CD14-positive monocyte (primary cell): Measurements from ENCODE around the gene BRINP3. TPM values are rescaled to one million over a fixed set of nuclear protein-coding genes. Genes with fewer than 3 reads are reported as not detected.

Experiments
- DNase-seq, 3 donors: peaks; one replicate each; pipeline ENCODE4 v3.0.0-alpha.2; 2011 to 2022
- H2AFZ ChIP-seq: 2 replicates; pipeline ENCODE4 v1.6.0; 2012; ENCODE audit warnings: mild to moderate bottlenecking, low read depth, low read length, inconsistent platforms; ENCODE audit not compliant: insufficient read depth, poor library complexity, severe bottlenecking
- H3K27ac ChIP-seq, 2 donors: 1 replicate in 1 of 2; 2 replicates in 1 of 2; pipeline ENCODE4 v1.5.1; 2012 to 2013; ENCODE audit warnings: low read length in 2 of 2, control low read depth in 1 of 2, inconsistent platforms in 1 of 2, low read depth in 1 of 2, mild to moderate bottlenecking in 1 of 2
- H3K27me3 ChIP-seq, 2 donors: one replicate each; pipeline versions ENCODE4 v1.6.0 to v1.6.1; 2011 to 2013; ENCODE audit warnings: low read length in 2 of 2; ENCODE audit not compliant: control insufficient read depth in 2 of 2, insufficient read depth in 2 of 2
- H3K36me3 ChIP-seq, 2 donors: replicated peaks in 1 of 2; 1 replicate in 1 of 2; 2 replicates in 1 of 2; pipeline versions ENCODE4 v1.5.1 to v1.6.1; 2012 to 2013; ENCODE audit warnings: low read length in 2 of 2, control low read depth in 1 of 2, inconsistent platforms in 1 of 2, mild to moderate bottlenecking in 1 of 2; ENCODE audit not compliant: insufficient read depth in 2 of 2, control insufficient read depth in 1 of 2
- H3K4me1 ChIP-seq, 2 donors: 1 replicate in 1 of 2; 2 replicates in 1 of 2; pipeline versions ENCODE4 v1.5.1 to v1.6.1; 2012 to 2013; ENCODE audit warnings: low read length in 2 of 2, control low read depth in 1 of 2, inconsistent platforms in 1 of 2, mild to moderate bottlenecking in 1 of 2, moderate library complexity in 1 of 2; ENCODE audit not compliant: insufficient read depth in 2 of 2, control insufficient read depth in 1 of 2
- H3K4me2 ChIP-seq: replicated peaks from 2 replicates; pipeline ENCODE3; 2012; ENCODE audit warnings: low read length, moderate library complexity, mild to moderate bottlenecking; ENCODE audit not compliant: poor library complexity, severe bottlenecking; ENCODE audit errors: extremely low read depth
- H3K4me3 ChIP-seq, 3 experiments: fragments of 200-600 bp in 1 of 3; sonication (generic) in 1 of 3; replicated peaks in 1 of 3; 1 replicate in 2 of 3; 2 replicates in 1 of 3; pipeline ENCODE4 v1.5.1; 2011 to 2013; ENCODE audit warnings: low read length in 3 of 3, mild to moderate bottlenecking in 3 of 3, control low read depth in 2 of 3, low read depth in 2 of 3, inconsistent platforms in 1 of 3, moderate library complexity in 1 of 3
- H3K79me2 ChIP-seq: 2 replicates; pipeline ENCODE4 v1.6.0; 2012; ENCODE audit warnings: mild to moderate bottlenecking, control low read depth, inconsistent platforms, low read length, moderate library complexity; ENCODE audit not compliant: insufficient read depth
- H3K9ac ChIP-seq: 2 replicates; pipeline ENCODE4 v1.6.0; 2017; ENCODE audit warnings: low read length, mild to moderate bottlenecking; ENCODE audit not compliant: insufficient read depth, poor library complexity, severe bottlenecking
- H3K9me3 ChIP-seq, 2 donors: replicated peaks in 1 of 2; 1 replicate in 1 of 2; 2 replicates in 1 of 2; pipeline versions ENCODE4 v1.5.1 to v1.6.1; 2012 to 2013; ENCODE audit warnings: low read length in 2 of 2, control low read depth in 1 of 2; ENCODE audit not compliant: control insufficient read depth in 1 of 2, insufficient read depth in 1 of 2
- H4K20me1 ChIP-seq: 2 replicates; pipeline ENCODE4 v1.6.0; 2012; ENCODE audit warnings: mild to moderate bottlenecking, low read length, control low read depth, moderate library complexity; ENCODE audit not compliant: insufficient read depth
- H3K27ac Mint-ChIP-seq, 7 donors: one replicate each; pipeline ENCODE4 v1.8.0; 2020; ENCODE audit warnings: mild to moderate bottlenecking in 7 of 7, mixed read lengths in 7 of 7, moderate library complexity in 6 of 7, inconsistent platforms in 2 of 7
- H3K27me3 Mint-ChIP-seq, 3 donors: one replicate each; pipeline ENCODE4 v1.8.0; 2021 to 2022; ENCODE audit warnings: low read depth in 3 of 3, mild to moderate bottlenecking in 3 of 3, mixed read lengths in 3 of 3, moderate library complexity in 3 of 3, inconsistent platforms in 1 of 3
- H3K36me3 Mint-ChIP-seq, 2 donors: one replicate each; pipeline ENCODE4 v1.8.0; 2020; ENCODE audit warnings: mixed read lengths in 2 of 2, inconsistent platforms in 1 of 2, mild to moderate bottlenecking in 1 of 2
- H3K4me1 Mint-ChIP-seq: one replicate; pipeline ENCODE4 v1.8.0; 2020; ENCODE audit warnings: mild to moderate bottlenecking, mixed read lengths
- H3K4me3 Mint-ChIP-seq, 2 donors: one replicate each; pipeline ENCODE4 v1.8.0; 2020; ENCODE audit warnings: mild to moderate bottlenecking in 2 of 2, mixed read lengths in 2 of 2, moderate library complexity in 1 of 2
- H3K9me3 Mint-ChIP-seq, 7 donors: one replicate each; pipeline ENCODE4 v1.8.0; 2020 to 2022; ENCODE audit warnings: mixed read lengths in 7 of 7, mild to moderate bottlenecking in 6 of 7, moderate library complexity in 6 of 7, inconsistent platforms in 2 of 7
- WGBS: methylation state at CpG from one replicate; pipeline ENCODE4 v1.1.5; 2013; ENCODE audit warnings: missing lambda C conversion rate; ENCODE audit not compliant: insufficient coverage; 5-methylcytosine and 5-hydroxymethylcytosine counted together
- intact Hi-C, 2 donors: fragments of 100-400 bp; cut with micrococcal nuclease; formaldehyde crosslinking; loops; one replicate each; pipeline versions ENCODE4 v1.15.0 to v1.15.1; 2023
- polyA plus RNA-seq, 3 donors: library from polyadenylated mRNA; depleted of rRNA in 1 of 3; unstranded in 2 of 3; stranded (reverse) in 1 of 3; fragments of 300-500 nt in 2 of 3; fragments of >200 nt in 1 of 3; fragmentation: Illumina TruSeq in 2 of 3; gene quantifications; 1 replicate in 2 of 3; 2 replicates in 1 of 3; pipeline ENCODE4 v1.2.3, GENCODE V29; 2012 to 2021
- TF ChIP-seq, protein P1 (sequence below): fragments of 200-600 bp; IDR thresholded peaks from one replicate; pipeline ENCODE4 v1.8.0; 2022; ENCODE audit warnings: antibody characterized with exemption, mild to moderate bottlenecking

BRINP3 gene
- polyA plus RNA-seq, 3 donors, result not detected

DNA sequence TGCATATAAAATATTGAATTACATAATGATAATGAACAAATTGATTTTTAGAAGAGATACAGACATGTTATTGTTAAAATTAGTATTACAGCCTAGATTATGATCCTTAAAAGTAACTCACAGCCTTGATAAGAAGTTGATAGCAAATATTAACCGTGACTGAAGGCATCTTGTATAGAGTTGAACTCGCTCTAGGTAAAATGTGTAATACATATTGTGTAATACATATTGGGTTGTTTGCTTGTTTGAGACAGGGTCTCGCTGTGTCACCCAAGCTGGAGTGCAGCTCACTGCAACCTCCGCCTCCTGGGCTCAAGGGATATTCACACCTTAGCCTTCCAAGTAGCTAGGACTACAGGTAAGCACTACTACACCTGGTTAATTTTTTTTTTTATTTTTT is 269.9 kb downstream of the BRINP3 start:
- no peaks in the 10 kb centered on the region for H4K20me1 ChIP-seq
- H3K4me2 ChIP-seq, result no peak overlapping the region
- peaks cover 0 to 1% of the 10 kb centered on the region in 2 donors for H3K9me3 ChIP-seq
- Mint-ChIP-seq H3K9me3 (peaks cover 0 to 5% (median 0%) of the 10 kb centered on the region in 7 donors), H3K4me3 (no peak overlapping the region), H3K27me3 (no peaks in the 10 kb centered on the region), H3K27ac (no peak overlapping the region), H3K36me3 (no peaks in the 10 kb centered on the region), H3K4me1 (no peaks in the 10 kb centered on the region)
- no peak overlapping the region for H3K4me3 ChIP-seq
- H3K79me2 ChIP-seq, result no peaks in the 10 kb centered on the region
- no peak overlapping the region for H3K9ac ChIP-seq
- no peak overlapping the region for H2AFZ ChIP-seq
- 100% methylated on average over 1 of the region's 4 CpGs for WGBS
- intact Hi-C loops, result no loop called here
- TF ChIP-seq, protein P1, sequence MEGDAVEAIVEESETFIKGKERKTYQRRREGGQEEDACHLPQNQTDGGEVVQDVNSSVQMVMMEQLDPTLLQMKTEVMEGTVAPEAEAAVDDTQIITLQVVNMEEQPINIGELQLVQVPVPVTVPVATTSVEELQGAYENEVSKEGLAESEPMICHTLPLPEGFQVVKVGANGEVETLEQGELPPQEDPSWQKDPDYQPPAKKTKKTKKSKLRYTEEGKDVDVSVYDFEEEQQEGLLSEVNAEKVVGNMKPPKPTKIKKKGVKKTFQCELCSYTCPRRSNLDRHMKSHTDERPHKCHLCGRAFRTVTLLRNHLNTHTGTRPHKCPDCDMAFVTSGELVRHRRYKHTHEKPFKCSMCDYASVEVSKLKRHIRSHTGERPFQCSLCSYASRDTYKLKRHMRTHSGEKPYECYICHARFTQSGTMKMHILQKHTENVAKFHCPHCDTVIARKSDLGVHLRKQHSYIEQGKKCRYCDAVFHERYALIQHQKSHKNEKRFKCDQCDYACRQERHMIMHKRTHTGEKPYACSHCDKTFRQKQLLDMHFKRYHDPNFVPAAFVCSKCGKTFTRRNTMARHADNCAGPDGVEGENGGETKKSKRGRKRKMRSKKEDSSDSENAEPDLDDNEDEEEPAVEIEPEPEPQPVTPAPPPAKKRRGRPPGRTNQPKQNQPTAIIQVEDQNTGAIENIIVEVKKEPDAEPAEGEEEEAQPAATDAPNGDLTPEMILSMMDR, result no peak
- H3K27me3 ChIP-seq, result no peaks in the 10 kb centered on the region
- H3K4me1 ChIP-seq, result no peaks in the 10 kb centered on the region
- H3K27ac ChIP-seq, result no peak overlapping the region
- DNase-seq, result no peak
- H3K36me3 ChIP-seq, result no peaks in the 10 kb centered on the region

DNA sequence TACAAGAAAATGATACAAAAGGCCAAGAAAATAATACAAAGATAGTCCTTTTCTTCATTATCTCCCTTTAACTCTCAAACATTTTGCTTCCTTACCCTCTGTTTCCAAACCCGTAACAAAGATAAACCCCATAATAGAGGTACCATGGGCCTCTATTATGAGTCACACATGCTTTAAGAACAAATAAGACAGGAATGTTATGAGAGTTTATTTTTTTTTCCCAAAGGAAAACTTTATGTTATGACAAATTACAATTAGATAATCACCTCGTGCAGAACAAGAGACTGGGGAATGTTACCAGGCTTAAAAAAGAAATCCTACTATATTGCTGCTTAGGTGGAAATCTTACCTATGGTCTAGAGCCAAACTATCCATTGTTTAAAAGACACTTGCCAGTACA is 272.0 kb downstream of the BRINP3 start:
- no peaks in the 10 kb centered on the region for H4K20me1 ChIP-seq
- H2AFZ ChIP-seq, result no peak overlapping the region
- no peaks in the 10 kb centered on the region for H3K27me3 Mint-ChIP-seq
- intact Hi-C loops, result no loop called here
- H3K36me3 ChIP-seq, result no peaks in the 10 kb centered on the region
- no peak overlapping the region for H3K27ac Mint-ChIP-seq
- H3K4me3 Mint-ChIP-seq, result no peak overlapping the region
- no peaks in the 10 kb centered on the region for H3K27me3 ChIP-seq
- WGBS, result no CpG with 5 or more reads among the region's 2 CpGs
- no peak overlapping the region for H3K9ac ChIP-seq
- H3K36me3 Mint-ChIP-seq, result no peaks in the 10 kb centered on the region
- H3K4me3 ChIP-seq, result no peak overlapping the region
- H3K27ac ChIP-seq, result no peak overlapping the region
- H3K4me1 Mint-ChIP-seq, result no peaks in the 10 kb centered on the region
- TF ChIP-seq, protein P1, result no peak
- no peak overlapping the region for H3K4me2 ChIP-seq
- H3K9me3 Mint-ChIP-seq, result peaks cover under 1 to 17% (median 4%) of the 10 kb centered on the region in 7 donors
- no peaks in the 10 kb centered on the region for H3K79me2 ChIP-seq
- peaks cover 8 to 16% of the 10 kb centered on the region in 2 donors for H3K9me3 ChIP-seq
- no peaks in the 10 kb centered on the region for H3K4me1 ChIP-seq
- DNase-seq, result no peak
